MM.1S (cell line): Measurements from ENCODE around the gene PELI3.
A peak's percentile ranks its signal among the peaks of the same experiment; 100 is the strongest.
"Not testable (repeated sequence)": the region's sequence is repeated elsewhere in the genome, so short reads cannot be mapped to it uniquely, and the experiment has no call there.

Source experiments
- DNase-seq: peaks from one replicate; pipeline ENCODE4 v3.0.0-alpha.2; 2015
- H2AFZ ChIP-seq: fragments of 300-600 bp; sonication (generic); 2 replicates; pipeline ENCODE4 v1.6.0; 2016; ENCODE audit warnings: antibody characterized with exemption, low read length
- H3F3A ChIP-seq: fragments of 300-600 bp; sonication (generic); 2 replicates; pipeline ENCODE4 v1.6.1; 2016; ENCODE audit warnings: mild to moderate bottlenecking, antibody characterized with exemption, low read length, moderate library complexity, mixed read lengths; ENCODE audit not compliant: insufficient read depth
- H3K27ac ChIP-seq: fragments of 300-600 bp; sonication (generic); 2 replicates; pipeline ENCODE4 v1.5.1; 2016; ENCODE audit warnings: mild to moderate bottlenecking, low read length
- H3K27me3 ChIP-seq: fragments of 300-600 bp; sonication (generic); replicated peaks from 2 replicates; pipeline ENCODE4 v1.6.0; 2016; ENCODE audit warnings: low read length; ENCODE audit not compliant: insufficient read depth
- H3K36me3 ChIP-seq: fragments of 300-600 bp; sonication (generic); replicated peaks from 2 replicates; pipeline ENCODE4 v1.6.1; 2016; ENCODE audit warnings: mild to moderate bottlenecking, low read length, mixed read lengths; ENCODE audit not compliant: insufficient read depth
- H3K4me1 ChIP-seq: fragments of 300-600 bp; sonication (generic); 2 replicates; pipeline ENCODE4 v1.6.1; 2016; ENCODE audit warnings: low read length, mixed read lengths
- H3K4me2 ChIP-seq: fragments of 300-600 bp; sonication (generic); 2 replicates; pipeline ENCODE4 v1.6.0; 2016; ENCODE audit warnings: low read depth, low read length
- H3K4me3 ChIP-seq: fragments of 300-600 bp; sonication (generic); 2 replicates; pipeline ENCODE4 v1.5.1; 2016; ENCODE audit warnings: low read length, mixed read lengths
- H3K79me2 ChIP-seq: fragments of 300-600 bp; sonication (generic); 2 replicates; pipeline ENCODE4 v1.6.1; 2016; ENCODE audit warnings: mixed run types, low read length, mixed read lengths
- H3K9ac ChIP-seq: fragments of 300-600 bp; sonication (generic); 2 replicates; pipeline ENCODE4 v1.6.1; 2016; ENCODE audit warnings: low read length, mixed read lengths
- H3K9me2 ChIP-seq: fragments of 300-600 bp; sonication (generic); replicated peaks from 2 replicates; pipeline ENCODE4 v1.6.1; 2016; ENCODE audit warnings: mild to moderate bottlenecking, low read length, mixed read lengths; ENCODE audit not compliant: insufficient read depth
- H3K9me3 ChIP-seq: fragments of 300-600 bp; sonication (generic); replicated peaks from 2 replicates; pipeline ENCODE4 v1.6.1; 2016; ENCODE audit warnings: mild to moderate bottlenecking, low read length, mixed read lengths; ENCODE audit not compliant: insufficient read depth
- H4K20me1 ChIP-seq: fragments of 300-600 bp; sonication (generic); 2 replicates; pipeline ENCODE4 v1.6.1; 2016; ENCODE audit warnings: mild to moderate bottlenecking, low read length, moderate library complexity, mixed read lengths; ENCODE audit not compliant: insufficient read depth
- CTCF ChIP-seq: fragments of 300-600 bp; sonication (generic); IDR thresholded peaks from 2 replicates; pipeline ENCODE4 v1.5.1; 2016; ENCODE audit warnings: antibody characterized with exemption, low read length, mixed read lengths
- EZH2 ChIP-seq: fragments of 300-600 bp; sonication (generic); optimal IDR thresholded peaks from 2 replicates; pipeline ENCODE3; 2017; ENCODE audit warnings: low read depth, mild to moderate bottlenecking, antibody characterized with exemption, low read length, mixed read lengths
- EZH2phosphoT487 ChIP-seq: fragments of 300-600 bp; sonication (generic); IDR thresholded peaks from 2 replicates; pipeline ENCODE4 v1.6.1; 2018; ENCODE audit warnings: antibody characterized with exemption, low read length

Gene PELI3

GRCh38 chr11:66429983-66430602 lies 36.6 kb upstream of the PELI3 start:
- no peaks in the 10 kb centered on the region for H3K27me3 ChIP-seq
- DNase-seq: peak; percentile 57
- H3K4me1 ChIP-seq: no peaks in the 10 kb centered on the region

GRCh38 chr11:66431287-66431686 lies 35.4 kb upstream of the PELI3 start:
- not testable (repeated sequence) for H3K4me2 ChIP-seq, H3K9me3 ChIP-seq, H2AFZ ChIP-seq, H3K36me3 ChIP-seq, H3K9me2 ChIP-seq, H4K20me1 ChIP-seq, H3K27ac ChIP-seq, H3K9ac ChIP-seq, DNase-seq, H3K79me2 ChIP-seq, H3K4me1 ChIP-seq, H3K27me3 ChIP-seq, H3K4me3 ChIP-seq, H3F3A ChIP-seq

More at GRCh38 chr11:66429983-66430602, 36.6 kb upstream of the PELI3 start:
- H3K4me2 ChIP-seq: no peak overlapping the region
- no peaks in the 10 kb centered on the region for H3K79me2 ChIP-seq
- no peaks in the 10 kb centered on the region for H4K20me1 ChIP-seq
- no peak overlapping the region for H3K9ac ChIP-seq
- H2AFZ ChIP-seq: no peak overlapping the region
- TF ChIP-seq EZH2phosphoT487: no peak
- no peak for TF ChIP-seq EZH2
- TF ChIP-seq CTCF: peak; percentile 84
- H3K27ac ChIP-seq: no peak overlapping the region
- no peaks in the 10 kb centered on the region for H3F3A ChIP-seq
- no peak overlapping the region for H3K4me3 ChIP-seq
- H3K9me2 ChIP-seq: no peaks in the 10 kb centered on the region
- H3K36me3 ChIP-seq: 0 out of 2 replicates have a peak, but pooled peaks cover 3% of the 10 kb centered on the region
- H3K9me3 ChIP-seq: no peaks in the 10 kb centered on the region

- H3K9ac ChIP-seq, H3K4me3 ChIP-seq, H3K4me2 ChIP-seq: not testable (repeated sequence)
Observed at GRCh38 chr11:66431871-66432329, 34.8 kb upstream of the PELI3 start.

GRCh38 chr11:66432597-66432996 lies 34.1 kb upstream of the PELI3 start:
- DNase-seq: no peak

More at GRCh38 chr11:66431871-66432329, 34.8 kb upstream of the PELI3 start:
- H3K9me2 ChIP-seq, H2AFZ ChIP-seq, H3K27ac ChIP-seq, H3K9me3 ChIP-seq, DNase-seq, H4K20me1 ChIP-seq, H3K79me2 ChIP-seq, H3K27me3 ChIP-seq, H3K36me3 ChIP-seq, H3K4me1 ChIP-seq, H3F3A ChIP-seq: not testable (repeated sequence)

More at GRCh38 chr11:66432597-66432996, 34.1 kb upstream of the PELI3 start:
- H2AFZ ChIP-seq: no peak overlapping the region
- no peak overlapping the region for H3K4me3 ChIP-seq
- 0 out of 2 replicates have a peak, but pooled peaks cover 6% of the 10 kb centered on the region for H3K36me3 ChIP-seq
- H3K79me2 ChIP-seq: no peaks in the 10 kb centered on the region
- H3F3A ChIP-seq: no peaks in the 10 kb centered on the region
- no peaks in the 10 kb centered on the region for H3K4me1 ChIP-seq
- no peaks in the 10 kb centered on the region for H4K20me1 ChIP-seq
- no peak overlapping the region for H3K27ac ChIP-seq
- no peaks in the 10 kb centered on the region for H3K9me2 ChIP-seq
- H3K9ac ChIP-seq: no peak overlapping the region
- TF ChIP-seq EZH2 (no peak), CTCF (no peak), EZH2phosphoT487 (no peak)
- H3K4me2 ChIP-seq: no peak overlapping the region
- no peaks in the 10 kb centered on the region for H3K9me3 ChIP-seq
- H3K27me3 ChIP-seq: no peaks in the 10 kb centered on the region
